ENCODE data around the gene SLC6A9. TPM values are rescaled to one million over a fixed set of nuclear protein-coding genes. Genes with fewer than 3 reads are reported as not detected.
A peak's percentile ranks its signal among the peaks of the same experiment; 100 is the strongest.

The SLC6A9 gene
- total RNA-seq, 2 experiments from 2014 or later = 7.4 to 7.9 TPM

DNA sequence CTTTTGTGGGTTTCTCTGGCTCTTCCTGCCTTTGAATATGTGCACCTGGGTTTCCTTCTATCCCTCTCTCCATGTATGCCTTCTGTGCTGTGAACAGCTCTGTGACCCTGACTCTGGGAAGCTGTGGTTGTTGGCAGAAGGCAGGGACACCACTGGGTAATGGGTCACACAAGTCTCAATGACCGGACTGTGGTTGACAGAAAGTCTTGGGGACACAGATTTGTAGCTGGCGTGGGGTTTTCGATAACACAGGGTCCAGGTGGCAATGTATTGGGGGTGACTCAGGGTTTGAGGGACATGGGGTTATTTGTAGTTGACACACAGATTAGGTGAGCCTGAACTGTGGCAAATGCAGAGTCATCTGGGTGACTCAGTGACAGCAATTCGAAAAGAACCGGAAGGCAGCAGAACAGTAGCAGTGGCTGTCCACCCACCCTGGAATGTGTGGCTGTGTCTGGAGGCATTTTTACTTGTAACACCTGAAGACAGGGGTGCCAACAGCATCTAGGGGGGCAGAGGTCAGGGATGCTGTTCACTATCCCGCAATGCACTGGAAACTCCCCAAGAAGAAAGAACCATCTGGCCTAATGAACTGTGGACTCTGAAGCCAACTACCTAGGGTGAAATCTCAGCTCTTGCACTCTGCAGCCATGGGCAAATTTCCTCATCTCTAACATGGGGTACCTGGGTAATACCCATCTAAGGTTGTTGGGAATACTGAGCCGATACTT lies 13.0 kb upstream of the SLC6A9 start:
- no peaks in the 10 kb centered on the region for H3K9me3 Mint-ChIP-seq
- ChIA-PET CTCF (interaction anchor here (0.6 to 6.9 kb wide), 4 partner anchors 10 to 388 kb away, joined by 3 to 75 read pairs (median 12); partner anchors contain the start of gene SLC6A9), POLR2A (no interaction called here)

DNA sequence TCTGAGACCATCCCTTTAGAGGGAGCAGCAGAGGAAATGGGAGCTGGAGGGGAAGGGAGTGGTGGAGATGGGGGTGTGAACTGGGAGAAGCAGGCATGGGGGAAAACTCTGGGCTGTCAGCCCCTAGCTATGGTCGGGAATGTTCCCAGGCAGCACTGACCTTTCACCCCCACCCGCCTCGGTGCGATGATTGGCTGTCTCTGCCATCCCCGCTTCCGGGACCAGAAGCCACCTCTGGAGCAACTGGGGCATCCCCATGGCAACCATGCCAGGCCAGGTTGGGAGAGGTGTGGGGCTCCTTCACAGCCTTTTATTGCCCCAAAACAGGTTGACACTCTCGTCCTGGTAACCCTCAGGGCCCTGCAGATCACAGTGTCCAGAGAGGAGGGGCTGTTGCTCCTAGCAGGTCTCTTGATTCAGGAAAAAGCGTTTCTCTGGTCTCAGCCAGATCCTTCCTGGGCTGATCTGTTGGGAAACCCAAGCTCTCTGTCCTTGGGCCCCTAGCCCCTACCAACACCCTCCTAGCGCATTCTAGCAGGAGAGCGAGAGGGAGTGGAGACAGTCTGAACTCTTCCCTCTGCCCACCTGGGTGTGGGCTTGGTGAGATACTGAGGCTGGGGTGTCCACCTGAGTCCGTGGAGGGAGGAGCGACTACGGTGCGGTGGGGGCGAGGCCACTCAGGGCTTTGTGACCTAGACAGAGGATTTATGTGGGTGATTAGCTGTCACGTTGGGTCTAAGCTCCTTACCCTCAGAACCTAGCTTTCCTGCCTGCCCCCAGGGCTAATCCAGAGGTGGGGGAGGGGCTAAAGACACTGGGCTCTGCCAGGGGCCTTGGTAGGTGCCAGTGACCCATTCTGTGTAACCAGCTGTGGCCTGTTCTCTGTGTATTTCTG lies 12.2 kb upstream of the SLC6A9 start:
- intact Hi-C loops (cut with micrococcal nuclease) = no loop called here
- Mint-ChIP-seq H3K36me3 (no peaks in the 10 kb centered on the region), H3K4me1 (ENCODE audit: low read depth) (peaks cover 14% of the 10 kb centered on the region), H3K9me3 (no peaks in the 10 kb centered on the region), H3K4me3 (no peak overlapping the region), H3K27me3 (peaks cover 7% of the 10 kb centered on the region), H3K27ac (no peak overlapping the region)
- ChIA-PET POLR2A (no interaction called here), CTCF (interaction anchor here (0.6 to 2.9 kb wide), 3 partner anchors 38 to 387 kb away, joined by 3 to 21 read pairs (median 4); no protein-coding TSS in a partner anchor)
- DNase-seq = no peak

More for the DNA sequence above, 13.0 kb upstream of the SLC6A9 start:
- no peak overlapping the region for H3K4me3 Mint-ChIP-seq
- no peaks in the 10 kb centered on the region for H3K36me3 Mint-ChIP-seq
- H3K27me3 Mint-ChIP-seq = peaks cover 7% of the 10 kb centered on the region
- intact Hi-C loops (cut with micrococcal nuclease) = no loop called here
- H3K27ac Mint-ChIP-seq = no peak overlapping the region
- H3K4me1 Mint-ChIP-seq (ENCODE audit: low read depth) = peaks cover 18% of the 10 kb centered on the region
- DNase-seq = no peak

DNA sequence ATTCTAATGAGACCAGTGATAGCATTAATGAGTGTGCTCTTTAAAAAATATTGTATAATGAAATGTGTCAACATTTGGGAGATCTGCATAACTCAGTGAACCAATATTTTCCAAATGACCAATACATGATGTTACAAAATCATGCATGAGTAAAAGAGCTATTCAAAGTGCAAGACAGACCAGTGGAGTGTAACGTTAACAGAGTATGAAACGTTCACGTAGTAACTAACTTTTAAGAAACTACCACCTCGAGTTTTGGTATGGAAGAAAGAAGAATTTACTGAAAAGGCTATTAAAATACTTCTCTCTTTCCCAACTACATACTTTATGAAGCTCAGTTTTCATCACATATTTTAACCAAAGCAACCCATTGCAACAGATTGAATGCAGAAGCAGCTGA lies 9.6 kb upstream of the SLC6A9 start:
- Mint-ChIP-seq H3K4me1 (ENCODE audit: low read depth) (peaks cover 2% of the 10 kb centered on the region), H3K4me3 (no peak overlapping the region), H3K36me3 (no peaks in the 10 kb centered on the region), H3K27me3 (peaks cover 7% of the 10 kb centered on the region), H3K27ac (no peak overlapping the region), H3K9me3 (no peaks in the 10 kb centered on the region)
- no peak for DNase-seq
- ChIA-PET POLR2A (no interaction called here), CTCF (interaction anchor here (0.9 to 2.1 kb wide), 2 partner anchors 35 to 108 kb away, joined by 3 to 14 read pairs; partner anchors contain the start of gene ARTN)
- intact Hi-C loops (cut with micrococcal nuclease) = no loop called here

DNA sequence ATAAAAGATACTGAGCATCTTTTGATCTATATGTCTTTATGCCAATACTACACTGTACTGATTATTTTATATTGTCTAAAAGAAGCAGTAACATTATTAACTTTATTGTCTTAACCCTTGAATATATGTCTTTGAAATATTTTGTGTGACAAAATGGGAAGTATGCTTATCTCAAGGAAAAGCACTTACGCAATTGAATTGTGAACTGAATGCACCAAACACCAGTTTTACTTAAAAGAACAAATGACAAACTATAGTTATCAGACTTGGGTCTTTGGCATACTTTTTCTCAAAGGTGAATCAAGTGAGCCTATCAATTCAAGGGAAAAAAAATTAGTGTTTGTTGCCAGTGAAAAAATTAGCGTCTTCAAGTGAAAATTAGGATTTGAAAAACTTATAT lies 9.2 kb upstream of the SLC6A9 start:
- Mint-ChIP-seq H3K36me3 (no peaks in the 10 kb centered on the region), H3K27me3 (peaks cover 7% of the 10 kb centered on the region), H3K9me3 (no peaks in the 10 kb centered on the region), H3K4me3 (no peak overlapping the region), H3K27ac (no peak overlapping the region), H3K4me1 (ENCODE audit: low read depth) (peaks cover 2% of the 10 kb centered on the region)
- intact Hi-C loops (cut with micrococcal nuclease) = no loop called here
- POLR2A ChIA-PET = no interaction called here
- CTCF ChIA-PET = interaction anchor here (0.9 to 2.1 kb wide), 3 partner anchors 8 to 107 kb away, joined by 3 to 14 read pairs (median 4); partner anchors contain the start of gene ARTN
- DNase-seq = no peak

DNA sequence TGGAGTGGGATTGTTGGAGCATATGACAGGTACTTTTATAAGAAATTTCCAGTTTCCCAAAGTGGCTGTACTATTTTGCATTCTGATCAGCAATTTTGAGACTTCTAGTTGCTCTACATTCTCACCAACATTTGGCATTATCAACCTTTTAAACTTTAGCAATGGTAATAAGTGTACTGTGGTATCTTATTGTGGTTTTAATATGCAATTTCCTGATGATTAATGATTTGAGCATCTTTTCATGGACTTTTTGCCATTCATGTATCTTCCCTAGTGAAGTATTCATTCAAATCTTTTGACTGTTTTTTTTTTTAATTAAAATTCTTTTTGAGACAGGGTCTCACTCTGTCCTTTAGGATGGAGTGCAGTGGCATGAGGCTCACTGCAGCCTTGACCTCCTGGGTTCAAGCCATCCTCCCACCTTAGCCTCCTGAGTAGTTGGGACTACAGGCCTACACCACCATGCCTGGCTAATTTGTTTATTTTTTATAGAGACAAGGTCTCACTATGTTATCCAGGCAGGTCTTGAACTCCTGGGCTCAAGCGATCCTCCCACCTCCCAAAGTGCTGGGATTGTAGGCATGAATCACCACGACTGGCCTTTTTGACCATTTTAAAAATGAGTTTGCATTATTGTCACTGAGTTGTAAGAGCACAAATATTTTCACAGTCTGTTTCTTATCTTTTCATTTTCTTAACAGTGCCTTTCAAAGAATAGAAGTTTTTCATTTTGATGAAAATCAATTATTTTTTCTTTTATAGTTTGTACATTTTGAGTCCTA lies 7.8 kb upstream of the SLC6A9 start:
- CTCF ChIA-PET = interaction anchor here (1.0 to 1.5 kb wide), 2 partner anchors 9 to 33 kb away, joined by 3 to 4 read pairs; no protein-coding TSS in a partner anchor

DNA sequence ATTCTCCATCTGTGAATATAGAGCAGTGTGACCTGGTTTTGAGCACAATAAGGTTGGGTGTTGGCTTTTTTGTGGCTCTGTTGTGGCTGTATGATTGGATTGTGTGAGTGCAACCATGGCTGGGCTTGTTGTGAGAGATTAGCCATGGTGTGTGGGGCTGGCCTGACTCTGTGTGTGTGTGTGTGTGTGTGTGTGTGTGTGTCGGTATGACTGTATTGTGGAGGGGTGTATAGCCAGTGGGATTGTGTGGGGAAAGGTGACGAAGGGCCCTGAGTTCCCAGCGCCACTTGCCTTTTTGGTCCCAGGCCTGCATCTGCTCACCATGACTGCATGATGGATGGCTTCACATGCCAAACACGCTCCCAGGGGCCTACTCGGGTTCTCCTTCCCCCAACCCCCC lies 5.9 kb upstream of the SLC6A9 start:
- ChIA-PET CTCF (interaction anchor here (0.7 to 7.9 kb wide), 21 partner anchors 11 to 525 kb away, joined by 3 to 123 read pairs (median 6); partner anchors contain the start of genes CCDC24, IPO13 and PTPRF), POLR2A (no interaction called here)
- no peak overlapping the region for H3K4me3 Mint-ChIP-seq
- H3K27me3 Mint-ChIP-seq = no peaks in the 10 kb centered on the region
- H3K4me1 Mint-ChIP-seq (ENCODE audit: low read depth) = peaks cover 2% of the 10 kb centered on the region
- H3K36me3 Mint-ChIP-seq = no peaks in the 10 kb centered on the region
- H3K9me3 Mint-ChIP-seq = no peaks in the 10 kb centered on the region
- no peak for DNase-seq
- H3K27ac Mint-ChIP-seq = no peak overlapping the region
- intact Hi-C loops (cut with micrococcal nuclease) = loop anchor here (10.0 kb wide), 1 partner anchor 582 kb away; the partner anchor contains the start of gene HYI

More for the DNA sequence above, 7.8 kb upstream of the SLC6A9 start:
- H3K9me3 Mint-ChIP-seq = no peaks in the 10 kb centered on the region
- peaks cover 2% of the 10 kb centered on the region for H3K4me1 Mint-ChIP-seq (ENCODE audit: low read depth)
- intact Hi-C loops (cut with micrococcal nuclease) = loop anchor here (10.0 kb wide), 1 partner anchor 584 kb away; the partner anchor contains the start of gene HYI
- POLR2A ChIA-PET = no interaction called here
- DNase-seq = no peak
- H3K4me3 Mint-ChIP-seq = no peak overlapping the region
- H3K36me3 Mint-ChIP-seq = no peaks in the 10 kb centered on the region
- H3K27ac Mint-ChIP-seq = no peak overlapping the region
- H3K27me3 Mint-ChIP-seq = peaks cover 4% of the 10 kb centered on the region

DNA sequence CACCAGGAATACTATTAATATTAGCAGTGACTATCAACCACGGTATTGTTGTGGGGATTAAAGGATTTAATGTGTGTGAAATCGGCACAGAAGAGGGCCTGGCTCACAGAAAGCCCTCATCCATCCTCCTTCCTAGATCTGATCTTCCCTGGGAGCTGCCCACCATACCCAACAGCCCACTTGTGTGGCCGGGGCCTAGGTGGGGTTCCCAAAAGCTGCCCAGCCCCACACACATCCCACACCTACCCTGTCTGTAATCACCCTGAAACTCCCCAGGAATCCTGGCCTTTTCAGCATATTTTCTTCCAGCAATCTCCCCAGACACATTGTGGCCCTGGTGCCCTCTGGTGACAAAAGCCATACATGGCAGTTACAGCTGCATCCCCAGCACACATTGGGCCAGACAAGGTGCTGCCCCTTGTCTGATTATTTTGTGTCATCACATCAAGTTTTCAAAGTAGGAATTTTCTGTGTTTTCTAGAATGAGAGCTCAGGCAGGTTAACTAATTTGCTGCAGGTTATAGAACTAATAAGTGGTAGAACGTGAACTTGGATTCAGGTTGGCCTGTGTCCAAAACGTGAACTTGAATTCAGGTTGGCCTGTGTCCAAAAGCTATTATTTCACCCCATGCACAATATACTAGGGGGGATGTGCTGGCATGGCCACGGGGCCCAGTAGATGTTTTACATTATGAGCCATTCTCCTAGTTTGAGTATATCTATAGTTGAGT lies 5.3 kb upstream of the SLC6A9 start:
- Mint-ChIP-seq H3K4me3 (no peak overlapping the region), H3K9me3 (no peaks in the 10 kb centered on the region), H3K27ac (no peak overlapping the region), H3K27me3 (no peaks in the 10 kb centered on the region), H3K36me3 (no peaks in the 10 kb centered on the region), H3K4me1 (ENCODE audit: low read depth) (peaks cover 2% of the 10 kb centered on the region)
- ChIA-PET POLR2A (no interaction called here), CTCF (interaction anchor here (0.7 to 7.9 kb wide), 23 partner anchors 11 to 524 kb away, joined by 3 to 123 read pairs (median 5); partner anchors contain the start of genes CCDC24, IPO13 and PTPRF)
- intact Hi-C loops (cut with micrococcal nuclease) = loop anchor here (1.0 to 10.0 kb wide), 2 partner anchors 31 to 582 kb away; partner anchors contain the start of gene HYI
- peak; percentile 81 for DNase-seq

DNA sequence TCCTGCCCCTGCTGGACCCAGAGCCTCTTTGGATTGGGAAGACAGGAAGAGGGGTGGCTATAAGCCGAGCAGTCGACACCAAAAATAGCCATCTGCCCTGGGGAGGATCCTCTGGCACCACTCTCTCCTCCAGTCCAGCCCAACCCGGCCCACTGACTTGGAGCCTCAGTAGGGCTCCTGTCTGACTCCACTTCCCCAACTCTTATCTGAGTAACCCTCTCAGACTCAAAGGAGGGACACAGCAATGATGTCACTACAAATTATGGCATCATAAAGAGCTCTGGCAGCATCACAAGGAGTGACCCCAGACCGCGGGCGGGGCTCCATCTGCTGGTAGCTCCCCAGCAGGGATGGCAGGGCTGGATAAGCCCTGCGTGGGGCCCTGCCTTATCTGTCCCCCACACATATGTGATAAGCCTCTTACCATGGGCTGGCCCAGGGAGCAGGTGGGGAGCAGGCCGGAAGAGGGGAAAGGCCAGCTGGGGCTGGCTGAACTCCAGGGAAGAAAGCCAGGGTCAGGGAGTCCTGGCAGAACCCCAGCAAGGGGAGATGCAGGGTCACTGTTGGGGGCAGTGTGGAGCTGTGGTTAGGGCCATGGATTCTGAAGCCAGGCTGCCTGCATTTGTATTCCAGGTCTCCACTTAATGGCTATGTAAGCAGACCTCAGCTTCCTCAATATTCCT lies 4.6 kb upstream of the SLC6A9 start:
- no peak overlapping the region for H3K4me3 Mint-ChIP-seq
- DNase-seq = no peak
- H3K27ac Mint-ChIP-seq = no peak overlapping the region
- ChIA-PET POLR2A (no interaction called here), CTCF (interaction anchor here (0.6 to 7.9 kb wide), 18 partner anchors 12 to 523 kb away, joined by 3 to 123 read pairs (median 7); partner anchors contain the start of genes CCDC24, IPO13 and PTPRF)
- intact Hi-C loops (cut with micrococcal nuclease) = loop anchor here (1.0 to 10.0 kb wide), 2 partner anchors 31 to 581 kb away; partner anchors contain the start of gene HYI
- no peaks in the 10 kb centered on the region for H3K27me3 Mint-ChIP-seq
- peaks cover 2% of the 10 kb centered on the region for H3K4me1 Mint-ChIP-seq (ENCODE audit: low read depth)
- H3K9me3 Mint-ChIP-seq = no peaks in the 10 kb centered on the region
- H3K36me3 Mint-ChIP-seq = no peaks in the 10 kb centered on the region

DNA sequence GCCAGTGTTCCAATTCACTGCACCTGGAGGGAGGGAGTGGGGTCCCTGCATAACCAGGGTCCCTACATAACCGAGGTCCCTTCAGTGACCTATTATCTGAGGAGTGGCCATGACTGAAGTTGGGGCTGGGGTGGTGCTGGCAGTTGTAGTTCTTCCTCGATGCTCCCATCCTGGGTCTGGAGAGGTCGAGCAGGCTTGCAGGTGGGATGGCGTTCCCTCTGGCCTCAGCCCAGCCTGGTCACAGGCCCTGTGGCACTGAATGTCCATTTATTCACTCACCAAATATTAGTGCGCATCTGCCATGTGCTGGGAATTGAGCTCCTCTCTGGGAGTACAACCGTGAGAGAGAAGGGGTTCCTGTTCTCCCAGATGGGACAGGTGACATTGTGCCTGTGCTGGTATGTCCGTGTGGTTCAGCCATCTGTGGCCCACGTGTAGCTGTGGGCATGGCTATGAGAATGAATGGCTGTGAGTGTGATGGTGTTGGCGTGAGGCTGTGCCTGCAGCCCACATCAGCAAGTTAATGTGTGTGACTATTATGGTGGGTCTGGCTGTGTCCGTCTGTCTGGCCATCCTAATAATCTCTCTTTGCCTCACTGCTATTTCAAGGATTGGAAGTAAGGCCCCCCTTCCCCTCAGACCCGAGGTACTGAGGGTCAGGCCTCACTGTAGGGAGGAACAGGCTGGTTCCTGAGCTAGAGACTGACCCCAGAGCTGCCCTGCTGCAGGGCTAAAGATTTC lies 3.9 kb upstream of the SLC6A9 start:
- intact Hi-C loops (cut with micrococcal nuclease) = loop anchor here (5.0 to 10.0 kb wide), 2 partner anchors 43 to 580 kb away; partner anchors contain the start of genes CCDC24 and HYI
- ChIA-PET POLR2A (no interaction called here), CTCF (interaction anchor here (0.6 to 7.9 kb wide), 13 partner anchors 13 to 505 kb away, joined by 3 to 123 read pairs (median 7); partner anchors contain the start of genes CCDC24 and PTPRF)
- H3K4me1 Mint-ChIP-seq (ENCODE audit: low read depth) = peaks cover 2% of the 10 kb centered on the region
- no peaks in the 10 kb centered on the region for H3K27me3 Mint-ChIP-seq
- H3K9me3 Mint-ChIP-seq = no peaks in the 10 kb centered on the region
- H3K27ac Mint-ChIP-seq = no peak overlapping the region
- H3K4me3 Mint-ChIP-seq = no peak overlapping the region
- H3K36me3 Mint-ChIP-seq = no peaks in the 10 kb centered on the region
- DNase-seq = no peak

DNA sequence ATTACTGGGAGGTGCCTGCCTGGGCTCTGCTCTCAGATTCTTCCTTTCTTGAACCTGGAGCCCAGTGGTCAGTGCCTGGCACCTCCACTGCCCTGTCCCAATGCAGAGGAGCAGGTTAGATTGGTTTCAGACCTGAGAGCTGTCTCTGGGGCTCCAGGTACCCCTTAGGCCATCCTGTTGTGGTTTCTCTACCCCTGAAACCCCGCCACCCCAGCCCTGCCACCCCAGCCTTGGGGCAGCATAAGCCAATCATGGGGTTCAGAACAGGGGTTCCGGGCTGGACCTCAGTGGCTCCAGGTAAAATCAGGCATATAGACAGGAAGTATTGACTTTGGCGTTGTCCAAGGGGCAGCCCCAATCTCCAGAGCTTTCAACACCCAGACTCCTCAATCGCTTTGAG lies 3.2 kb upstream of the SLC6A9 start:
- peaks cover 6% of the 10 kb centered on the region for H3K4me1 Mint-ChIP-seq (ENCODE audit: low read depth)
- no peaks in the 10 kb centered on the region for H3K9me3 Mint-ChIP-seq
- POLR2A ChIA-PET = no interaction called here
- no peak overlapping the region for H3K27ac Mint-ChIP-seq
- no peaks in the 10 kb centered on the region for H3K27me3 Mint-ChIP-seq
- no peak overlapping the region for H3K4me3 Mint-ChIP-seq
- CTCF ChIA-PET = interaction anchor here (0.6 to 7.9 kb wide), 6 partner anchors 13 to 271 kb away, joined by 3 to 123 read pairs (median 16); no protein-coding TSS in a partner anchor
- no peak for DNase-seq
- no peaks in the 10 kb centered on the region for H3K36me3 Mint-ChIP-seq
- intact Hi-C loops (cut with micrococcal nuclease) = loop anchor here (5.0 to 10.0 kb wide), 2 partner anchors 42 to 580 kb away; partner anchors contain the start of genes CCDC24 and HYI

Measured in activated CD4-positive, alpha-beta memory T cell treated with anti-CD3 and anti-CD28 coated beads for 36 hours (primary cell).